Fibroblast of lung (primary cell): ENCODE results near the gene CSRP1. TPM values are rescaled to one million over a fixed set of nuclear protein-coding genes. Genes with fewer than 3 reads are reported as not detected.

ENCODE experiments used
- DNase-seq, 2 donors: peaks; one replicate each; pipeline versions ENCODE4 v3.0.0 to v3.0.0-alpha.2; 2010; ENCODE audit warnings: low read depth in 2 of 2
- H2AFZ ChIP-seq: 2 replicates; pipeline ENCODE4 v1.5.1; 2012; ENCODE audit warnings: low read length, control low read depth, inconsistent platforms
- H3K27ac ChIP-seq: 2 replicates; pipeline ENCODE4 v1.5.1; 2011; ENCODE audit warnings: low read length, control low read depth; ENCODE audit not compliant: insufficient read depth
- H3K27me3 ChIP-seq: 2 replicates; pipeline ENCODE4 v1.5.1; 2011; ENCODE audit warnings: mild to moderate bottlenecking, low read length; ENCODE audit not compliant: control insufficient read depth, insufficient read depth
- H3K36me3 ChIP-seq: 2 replicates; pipeline ENCODE4 v1.5.1; 2011; ENCODE audit warnings: low read length; ENCODE audit not compliant: control insufficient read depth, insufficient read depth
- H3K4me1 ChIP-seq: 2 replicates; pipeline ENCODE4 v1.5.1; 2011; ENCODE audit warnings: low read length; ENCODE audit not compliant: control insufficient read depth, insufficient read depth; ENCODE audit errors: extremely low read depth
- H3K4me2 ChIP-seq: 2 replicates; pipeline ENCODE4 v1.5.1; 2011; ENCODE audit warnings: low read length, control low read depth; ENCODE audit not compliant: insufficient read depth; ENCODE audit errors: extremely low read depth
- H3K4me3 ChIP-seq, 4 experiments: fragments of 200-600 bp in 1 of 4; sonication (generic) in 1 of 4; replicated peaks in 1 of 4; 2 replicates each; pipeline ENCODE4 v1.5.1; 2011 to 2016; ENCODE audit warnings: low read length in 4 of 4, low read depth in 3 of 4, mild to moderate bottlenecking in 3 of 4, control low read depth in 2 of 4, inconsistent platforms in 1 of 4, mixed read lengths in 1 of 4; ENCODE audit not compliant: insufficient read depth in 1 of 4; ENCODE audit errors: control extremely low read depth in 1 of 4
- H3K79me2 ChIP-seq: 2 replicates; pipeline ENCODE4 v1.5.1; 2012; ENCODE audit warnings: mild to moderate bottlenecking, low read length, inconsistent platforms; ENCODE audit not compliant: control insufficient read depth, insufficient read depth
- H3K9ac ChIP-seq: 2 replicates; pipeline ENCODE4 v1.5.1; 2011; ENCODE audit warnings: mild to moderate bottlenecking, low read length, control low read depth; ENCODE audit not compliant: insufficient read depth
- H3K9me3 ChIP-seq: 2 replicates; pipeline ENCODE4 v1.5.1; 2012; ENCODE audit warnings: low read depth, low read length; ENCODE audit not compliant: control insufficient read depth, insufficient read depth
- H4K20me1 ChIP-seq: 2 replicates; pipeline ENCODE4 v1.5.1; 2011; ENCODE audit warnings: low read length; ENCODE audit not compliant: control insufficient read depth, insufficient read depth; ENCODE audit errors: extremely low read depth
- EZH2 ChIP-seq: IDR thresholded peaks from 2 replicates; pipeline ENCODE4 v1.5.1; 2012; ENCODE audit warnings: low read length, control low read depth, mild to moderate bottlenecking; ENCODE audit errors: missing control alignments
- polyA plus RNA-seq, 2 donors: library from polyadenylated mRNA; depleted of rRNA in 1 of 2; stranded (reverse) in 1 of 2; unstranded in 1 of 2; fragments of >200 nt; gene quantifications; 2 replicates each; pipeline ENCODE4 v1.2.1, GENCODE V29; 2011 to 2012; ENCODE audit warnings: missing spikeins in 1 of 2
- total RNA-seq: library from RNA; depleted of rRNA; stranded (reverse); fragments of >200 nt; gene quantifications from 2 replicates; pipeline ENCODE4 v1.2.1, GENCODE V29; 2014
- TF ChIP-seq, protein P1 (sequence below), 2 donors: IDR thresholded peaks in 1 of 2; conservative IDR thresholded peaks in 1 of 2; 1 replicate in 1 of 2; 2 replicates in 1 of 2; pipeline ENCODE4 v1.5.1; 2011 to 2012; ENCODE audit warnings: low read length in 2 of 2, control low read depth in 1 of 2, inconsistent platforms in 1 of 2, low read depth in 1 of 2, mild to moderate bottlenecking in 1 of 2

The CSRP1 gene
- total and polyA plus RNA-seq, 2 donors (not counting 1 experiment from before 2014, with no cell fraction given): 195 to 1,081 TPM

DNA sequence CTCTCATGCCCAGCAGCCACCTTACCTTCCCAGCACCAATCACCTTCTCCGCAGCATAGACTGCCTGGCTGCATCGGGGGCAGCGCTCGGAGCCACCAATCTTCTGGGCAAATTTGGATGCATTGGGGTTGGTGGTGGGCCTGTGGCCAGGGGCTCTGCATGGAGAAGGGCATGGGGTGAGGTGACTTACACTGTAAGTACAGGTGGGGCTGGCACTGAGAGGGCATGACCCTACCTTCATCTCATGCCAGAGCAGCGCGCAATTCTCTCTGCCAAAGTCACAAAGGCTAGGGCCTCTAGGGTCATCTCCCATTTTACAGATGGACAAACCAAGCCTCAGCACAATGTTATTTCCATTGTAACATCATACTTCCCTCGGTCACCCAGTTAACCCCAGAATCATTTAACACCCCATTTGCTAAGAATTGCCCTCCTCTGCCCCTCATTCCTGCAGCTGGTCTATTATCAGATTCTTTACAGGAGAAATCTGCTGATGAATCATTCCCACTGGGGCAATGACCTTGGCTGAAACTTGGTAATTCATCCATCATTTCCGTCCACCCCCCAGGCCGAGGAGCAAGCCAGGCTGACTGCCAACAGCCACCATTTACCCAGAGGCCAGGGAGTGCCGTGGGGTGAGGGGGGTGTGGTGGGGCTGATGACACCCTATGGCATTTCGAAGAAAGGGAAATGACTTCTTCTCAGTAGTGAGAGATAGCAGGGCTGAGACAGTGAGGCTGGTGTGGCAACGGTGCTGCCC lies 17.9 kb downstream of the CSRP1 start:
- Histone ChIP-seq H3K9ac (no peak overlapping the region), H2AFZ (no peak overlapping the region), H3K4me3 (no peak overlapping the region), H3K36me3 (peaks cover 31% of the 10 kb centered on the region), H3K27me3 (no peaks in the 10 kb centered on the region), H4K20me1 (no peaks in the 10 kb centered on the region), H3K27ac (peak overlapping the region; percentile 73), H3K9me3 (no peaks in the 10 kb centered on the region), H3K4me1 (peaks cover 45% of the 10 kb centered on the region), H3K4me2 (no peak overlapping the region), H3K79me2 (peaks cover 16% of the 10 kb centered on the region)
- peak; percentile 95 to 97 for DNase-seq
- no peak for TF ChIP-seq EZH2
- TF ChIP-seq, protein P1, sequence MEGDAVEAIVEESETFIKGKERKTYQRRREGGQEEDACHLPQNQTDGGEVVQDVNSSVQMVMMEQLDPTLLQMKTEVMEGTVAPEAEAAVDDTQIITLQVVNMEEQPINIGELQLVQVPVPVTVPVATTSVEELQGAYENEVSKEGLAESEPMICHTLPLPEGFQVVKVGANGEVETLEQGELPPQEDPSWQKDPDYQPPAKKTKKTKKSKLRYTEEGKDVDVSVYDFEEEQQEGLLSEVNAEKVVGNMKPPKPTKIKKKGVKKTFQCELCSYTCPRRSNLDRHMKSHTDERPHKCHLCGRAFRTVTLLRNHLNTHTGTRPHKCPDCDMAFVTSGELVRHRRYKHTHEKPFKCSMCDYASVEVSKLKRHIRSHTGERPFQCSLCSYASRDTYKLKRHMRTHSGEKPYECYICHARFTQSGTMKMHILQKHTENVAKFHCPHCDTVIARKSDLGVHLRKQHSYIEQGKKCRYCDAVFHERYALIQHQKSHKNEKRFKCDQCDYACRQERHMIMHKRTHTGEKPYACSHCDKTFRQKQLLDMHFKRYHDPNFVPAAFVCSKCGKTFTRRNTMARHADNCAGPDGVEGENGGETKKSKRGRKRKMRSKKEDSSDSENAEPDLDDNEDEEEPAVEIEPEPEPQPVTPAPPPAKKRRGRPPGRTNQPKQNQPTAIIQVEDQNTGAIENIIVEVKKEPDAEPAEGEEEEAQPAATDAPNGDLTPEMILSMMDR (conservative IDR thresholded peaks at IDR 0.05 in 1 of 2, IDR thresholded peaks at IDR 0.05 in 1 of 2; ENCODE audit: low read depth in 1 of 2, low read length in 2 of 2): no peak

DNA sequence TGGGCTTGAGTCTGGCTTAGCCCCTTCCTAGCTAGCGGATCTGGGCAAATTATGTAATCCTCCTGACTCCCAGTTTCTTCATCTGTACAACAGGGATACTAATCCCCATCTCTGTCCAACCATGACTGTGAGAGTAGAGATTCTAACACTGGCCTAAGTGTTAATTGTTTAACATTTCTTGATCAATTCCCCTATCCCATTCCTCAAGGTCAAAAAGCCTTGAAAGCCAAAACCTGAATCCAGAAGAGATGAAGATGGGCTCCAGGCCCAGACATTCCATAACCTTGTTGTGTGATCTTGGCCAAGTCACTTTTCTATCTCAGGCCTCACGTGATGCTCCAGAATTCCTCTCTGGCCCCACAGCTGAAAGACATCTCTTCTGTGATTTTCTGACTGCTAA lies 19.2 kb downstream of the CSRP1 start:
- Histone ChIP-seq H3K9ac (no peak overlapping the region), H3K4me3 (no peak overlapping the region), H3K4me2 (no peak overlapping the region), H2AFZ (no peak overlapping the region), H3K27me3 (no peaks in the 10 kb centered on the region), H4K20me1 (no peaks in the 10 kb centered on the region), H3K36me3 (peaks cover 32% of the 10 kb centered on the region), H3K79me2 (peaks cover 6% of the 10 kb centered on the region), H3K27ac (no peak overlapping the region), H3K9me3 (no peaks in the 10 kb centered on the region), H3K4me1 (peaks cover 35% of the 10 kb centered on the region)
- DNase-seq: no peak
- TF ChIP-seq EZH2: no peak
- TF ChIP-seq, protein P1 (conservative IDR thresholded peaks at IDR 0.05 in 1 of 2, IDR thresholded peaks at IDR 0.05 in 1 of 2; ENCODE audit: low read depth in 1 of 2, low read length in 2 of 2): no peak

DNA sequence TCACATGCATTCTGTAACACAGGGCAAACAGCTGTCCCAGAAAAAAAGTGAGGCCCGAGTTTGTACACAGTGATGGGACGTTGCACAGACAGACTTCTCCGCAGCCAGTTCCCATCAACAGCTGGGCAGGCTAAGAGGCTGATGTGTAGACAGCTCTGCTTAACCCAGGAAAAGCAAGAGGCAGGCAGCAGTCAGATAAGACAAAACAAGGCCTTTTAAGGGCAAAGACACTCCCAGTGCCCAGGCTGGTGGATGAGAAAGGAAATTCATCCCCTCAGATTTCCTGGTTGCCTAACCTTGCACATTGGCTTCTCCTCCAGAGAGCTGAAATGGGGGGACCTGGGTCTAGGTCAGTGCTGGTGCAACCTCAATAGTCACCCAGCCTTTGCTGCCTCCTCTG lies 20.7 kb downstream of the CSRP1 start:
- H3K79me2 ChIP-seq: no peaks in the 10 kb centered on the region
- TF ChIP-seq EZH2: no peak
- TF ChIP-seq, protein P1 (conservative IDR thresholded peaks at IDR 0.05 in 1 of 2, IDR thresholded peaks at IDR 0.05 in 1 of 2; ENCODE audit: low read depth in 1 of 2, low read length in 2 of 2): no peak
- H3K4me1 ChIP-seq: peaks cover 28% of the 10 kb centered on the region
- no peak overlapping the region for H3K4me2 ChIP-seq
- H3K9ac ChIP-seq: no peak overlapping the region
- H3K27ac ChIP-seq: no peak overlapping the region
- no peaks in the 10 kb centered on the region for H3K27me3 ChIP-seq
- H2AFZ ChIP-seq: no peak overlapping the region
- no peaks in the 10 kb centered on the region for H4K20me1 ChIP-seq
- peak in 1 of 2 donors; percentile 83 for DNase-seq
- H3K4me3 ChIP-seq: no peak overlapping the region
- no peaks in the 10 kb centered on the region for H3K9me3 ChIP-seq
- H3K36me3 ChIP-seq: peaks cover 30% of the 10 kb centered on the region
